Trophoblast cell (in vitro differentiated cells and primary cell): ENCODE measurements around the gene ZNF800.

Experiments
- DNase-seq, 2 donors: peaks; one replicate each; pipeline ENCODE4 v3.0.0-alpha.2; 2016
- H2AFZ ChIP-seq: 2 replicates; pipeline ENCODE4 v1.6.1; 2013; ENCODE audit warnings: low read length, moderate library complexity, mild to moderate bottlenecking; ENCODE audit not compliant: insufficient read depth, poor library complexity
- H2AK5ac ChIP-seq: 2 replicates; pipeline ENCODE4 v1.6.1; 2013; ENCODE audit warnings: mild to moderate bottlenecking, low read length
- H2BK120ac ChIP-seq: 2 replicates; pipeline ENCODE4 v1.6.1; 2013; ENCODE audit warnings: low read length, mild to moderate bottlenecking, moderate library complexity; ENCODE audit not compliant: insufficient read depth, poor library complexity
- H2BK12ac ChIP-seq: 2 replicates; pipeline ENCODE4 v1.6.1; 2013; ENCODE audit warnings: mild to moderate bottlenecking, low read length, moderate library complexity
- H2BK5ac ChIP-seq: 2 replicates; pipeline ENCODE4 v1.6.1; 2013; ENCODE audit warnings: low read length, low read depth, moderate library complexity, mild to moderate bottlenecking; ENCODE audit not compliant: poor library complexity
- H3K14ac ChIP-seq: 2 replicates; pipeline ENCODE4 v1.6.1; 2013; ENCODE audit warnings: mild to moderate bottlenecking, low read length
- H3K18ac ChIP-seq: 2 replicates; pipeline ENCODE4 v1.6.1; 2013; ENCODE audit warnings: mild to moderate bottlenecking, low read length
- H3K23ac ChIP-seq: 2 replicates; pipeline ENCODE4 v1.6.1; 2013; ENCODE audit warnings: low read length
- H3K27ac ChIP-seq: 2 replicates; pipeline ENCODE4 v1.5.1; 2013; ENCODE audit warnings: low read depth, mild to moderate bottlenecking, inconsistent platforms, low read length, moderate library complexity
- H3K27me3 ChIP-seq: 2 replicates; pipeline ENCODE4 v1.6.1; 2013; ENCODE audit warnings: inconsistent platforms, mild to moderate bottlenecking, low read length, moderate library complexity; ENCODE audit not compliant: insufficient read depth
- H3K36me3 ChIP-seq, 2 experiments: 1 replicate in 1 of 2; 2 replicates in 1 of 2; pipeline ENCODE4 v1.6.1; 2013; ENCODE audit warnings: low read length in 2 of 2, mild to moderate bottlenecking in 2 of 2, moderate library complexity in 1 of 2; ENCODE audit not compliant: insufficient read depth in 2 of 2, control insufficient read depth in 1 of 2
- H3K4ac ChIP-seq: 2 replicates; pipeline ENCODE4 v1.6.1; 2013; ENCODE audit warnings: low read depth, mild to moderate bottlenecking, low read length, moderate library complexity
- H3K4me1 ChIP-seq, 2 experiments: 1 replicate in 1 of 2; 2 replicates in 1 of 2; pipeline ENCODE4 v1.6.1; 2013; ENCODE audit warnings: low read length in 2 of 2, mild to moderate bottlenecking in 2 of 2, moderate library complexity in 1 of 2; ENCODE audit not compliant: insufficient read depth in 2 of 2, control insufficient read depth in 1 of 2
- H3K4me2 ChIP-seq: 2 replicates; pipeline ENCODE4 v1.6.1; 2013; ENCODE audit warnings: inconsistent platforms, mild to moderate bottlenecking, low read length, moderate library complexity
- H3K4me3 ChIP-seq: 2 replicates; pipeline ENCODE4 v1.5.1; 2013; ENCODE audit warnings: mild to moderate bottlenecking, low read depth, low read length, inconsistent platforms
- H3K79me1 ChIP-seq: one replicate; pipeline ENCODE4 v1.6.1; 2013; ENCODE audit warnings: low read length
- H3K79me2 ChIP-seq: 2 replicates; pipeline ENCODE4 v1.6.1; 2013; ENCODE audit warnings: low read length, mild to moderate bottlenecking; ENCODE audit not compliant: control insufficient read depth, insufficient read depth, poor library complexity
- H3K9ac ChIP-seq: 2 replicates; pipeline ENCODE4 v1.6.1; 2013; ENCODE audit warnings: mild to moderate bottlenecking, low read length
- H3K9me3 ChIP-seq: 2 replicates; pipeline ENCODE4 v1.6.1; 2013; ENCODE audit warnings: low read depth, mild to moderate bottlenecking, control low read depth, inconsistent platforms, low read length; ENCODE audit not compliant: insufficient read depth
- H4K12ac ChIP-seq: 2 replicates; pipeline ENCODE4 v1.6.1; 2013; ENCODE audit warnings: low read depth, mild to moderate bottlenecking, low read length, moderate library complexity
- H4K8ac ChIP-seq: 2 replicates; pipeline ENCODE4 v1.6.1; 2013; ENCODE audit warnings: low read depth, mild to moderate bottlenecking, low read length, moderate library complexity
- H4K91ac ChIP-seq: one replicate; pipeline ENCODE4 v1.6.1; 2013; ENCODE audit warnings: low read depth, mild to moderate bottlenecking, low read length, moderate library complexity
- WGBS: extraction: QIAGEN DNeasy Blood & Tissue Kit; methylation state at CpG from one replicate; pipeline ENCODE4 v1.1.7; 2013; ENCODE audit warnings: missing lambda C conversion rate; ENCODE audit not compliant: insufficient read length, insufficient coverage; ENCODE audit errors: extremely low coverage; 5-methylcytosine and 5-hydroxymethylcytosine counted together

ZNF800 gene

GRCh38 chr7:127417346-127417745 is 24.8 kb upstream of the ZNF800 start:
- DNase-seq: no peak
- WGBS: no CpG with 5 or more reads among the region's 4 CpGs
- Histone ChIP-seq H3K9me3 (peaks cover 4% of the 10 kb centered on the region), H3K18ac (no peak overlapping the region), H4K8ac (no peak overlapping the region), H2AK5ac (no peak overlapping the region), H4K12ac (no peak overlapping the region), H3K36me3 (no peaks in the 10 kb centered on the region), H3K4me2 (no peak overlapping the region), H3K27ac (no peak overlapping the region), H3K79me1 (no peaks in the 10 kb centered on the region), H3K27me3 (no peaks in the 10 kb centered on the region), H2BK12ac (no peak overlapping the region), H3K14ac (no peak overlapping the region), H3K9ac (no peak overlapping the region), H3K4me1 (no peaks in the 10 kb centered on the region), H3K79me2 (no peaks in the 10 kb centered on the region), H3K4ac (no peak overlapping the region), H3K23ac (no peak overlapping the region), H4K91ac (no peak overlapping the region), H2BK5ac (no peak overlapping the region), H2AFZ (no peak overlapping the region), H2BK120ac (no peak overlapping the region), H3K4me3 (no peak overlapping the region)

GRCh38 chr7:127415060-127415742 is 22.7 kb upstream of the ZNF800 start:
- Histone ChIP-seq H2BK5ac (no peak overlapping the region), H2BK120ac (no peak overlapping the region), H3K9ac (no peak overlapping the region), H4K8ac (no peak overlapping the region), H3K4me1 (no peaks in the 10 kb centered on the region), H4K91ac (no peak overlapping the region), H2BK12ac (no peak overlapping the region), H3K36me3 (no peaks in the 10 kb centered on the region), H3K4ac (no peak overlapping the region), H3K9me3 (peaks cover 4% of the 10 kb centered on the region), H2AFZ (no peak overlapping the region), H3K27ac (no peak overlapping the region), H3K18ac (no peak overlapping the region), H3K79me1 (no peaks in the 10 kb centered on the region), H3K4me3 (no peak overlapping the region), H3K14ac (no peak overlapping the region), H3K79me2 (no peaks in the 10 kb centered on the region), H3K4me2 (no peak overlapping the region), H3K27me3 (no peaks in the 10 kb centered on the region), H3K23ac (no peak overlapping the region), H4K12ac (no peak overlapping the region), H2AK5ac (no peak overlapping the region)
- WGBS: no CpG with 5 or more reads among the region's 4 CpGs
- DNase-seq: no peak

- H3K4me2 ChIP-seq: no peak overlapping the region
- no peak overlapping the region for H2BK120ac ChIP-seq
- no peak overlapping the region for H3K14ac ChIP-seq
- no peaks in the 10 kb centered on the region for H3K4me1 ChIP-seq
- H4K12ac ChIP-seq: no peak overlapping the region
- no peaks in the 10 kb centered on the region for H3K36me3 ChIP-seq
- peaks cover 4% of the 10 kb centered on the region for H3K9me3 ChIP-seq
- no peak overlapping the region for H3K27ac ChIP-seq
- no peak overlapping the region for H3K23ac ChIP-seq
- no peak overlapping the region for H3K4ac ChIP-seq
- no peak overlapping the region for H2BK5ac ChIP-seq
- no peak overlapping the region for H4K91ac ChIP-seq
- no peak overlapping the region for H4K8ac ChIP-seq
- no peak overlapping the region for H3K4me3 ChIP-seq
- no peak for DNase-seq
- no peak overlapping the region for H2BK12ac ChIP-seq
- H3K9ac ChIP-seq: no peak overlapping the region
- H2AFZ ChIP-seq: no peak overlapping the region
- no CpG with 5 or more reads among the region's 2 CpGs for WGBS
- no peak overlapping the region for H3K18ac ChIP-seq
- no peaks in the 10 kb centered on the region for H3K79me2 ChIP-seq
- H3K79me1 ChIP-seq: no peaks in the 10 kb centered on the region
- no peak overlapping the region for H2AK5ac ChIP-seq
- H3K27me3 ChIP-seq: no peaks in the 10 kb centered on the region
Measured at GRCh38 chr7:127413962-127414361, 21.5 kb upstream of the ZNF800 start.

- H4K8ac ChIP-seq: no peak overlapping the region
- no peak overlapping the region for H3K14ac ChIP-seq
- H3K4me1 ChIP-seq: no peaks in the 10 kb centered on the region
- H3K9me3 ChIP-seq: peaks cover 1% of the 10 kb centered on the region
- no peak overlapping the region for H2BK5ac ChIP-seq
- no peak overlapping the region for H2AK5ac ChIP-seq
- H3K27me3 ChIP-seq: no peaks in the 10 kb centered on the region
- DNase-seq: no peak
- H2BK12ac ChIP-seq: no peak overlapping the region
- H3K27ac ChIP-seq: no peak overlapping the region
- H3K9ac ChIP-seq: no peak overlapping the region
- H2BK120ac ChIP-seq: no peak overlapping the region
- H3K4ac ChIP-seq: no peak overlapping the region
- no peak overlapping the region for H3K18ac ChIP-seq
- H3K79me2 ChIP-seq: no peaks in the 10 kb centered on the region
- H3K23ac ChIP-seq: no peak overlapping the region
- no CpG with 5 or more reads among the region's 1 CpG for WGBS
- H2AFZ ChIP-seq: no peak overlapping the region
- H3K4me3 ChIP-seq: no peak overlapping the region
- H3K36me3 ChIP-seq: no peaks in the 10 kb centered on the region
- no peak overlapping the region for H4K12ac ChIP-seq
- H3K4me2 ChIP-seq: no peak overlapping the region
- H3K79me1 ChIP-seq: no peaks in the 10 kb centered on the region
- H4K91ac ChIP-seq: no peak overlapping the region
Measured at GRCh38 chr7:127413326-127413725, 20.8 kb upstream of the ZNF800 start.
